HEK293 (cell line): Measurements from ENCODE around the gene ANP32A.

Experiments used
- CTCF ChIA-PET: fragments of 350-600 bp; formaldehyde crosslinking; extraction: SDS; loops from one replicate; lab custom pipeline; 2021; ENCODE audit warnings: antibody characterized with exemption; lab: Yijun Ruan, JAX
- POLR2A ChIA-PET: fragments of 300-600 bp; formaldehyde crosslinking; extraction: SDS; loops from one replicate; lab custom pipeline; 2020; ENCODE audit warnings: antibody characterized with exemption, inconsistent platforms; lab: Yijun Ruan, JAX
- H3K27ac ChIP-seq: fragments of 200-500 bp; sonication (Bioruptor generic); 2 replicates; pipeline ENCODE4 v1.5.1; 2014; ENCODE audit warnings: low read depth, low read length, control low read depth, inconsistent platforms; ENCODE audit errors: extremely low read depth
- H3K36me3 ChIP-seq, 2 experiments: fragments of 200-500 bp in 1 of 2; sonication (Bioruptor generic) in 1 of 2; 1 replicate in 1 of 2; 2 replicates in 1 of 2; pipeline ENCODE4 v1.5.1; 2014 to 2017; ENCODE audit warnings: inconsistent platforms in 2 of 2, low read length in 2 of 2; ENCODE audit not compliant: control insufficient read depth in 2 of 2, insufficient read depth in 1 of 2
- H3K4me1 ChIP-seq: fragments of 200-500 bp; sonication (Bioruptor generic); 2 replicates; pipeline ENCODE4 v1.5.1; 2014; ENCODE audit warnings: mild to moderate bottlenecking, low read length, inconsistent platforms; ENCODE audit not compliant: control insufficient read depth, insufficient read depth
- H3K4me3 ChIP-seq: 2 replicates; pipeline ENCODE4 v1.5.1; 2011; ENCODE audit warnings: low read depth, mild to moderate bottlenecking, control low read depth, low read length, moderate library complexity
- H3K9me3 ChIP-seq: fragments of 200-500 bp; sonication (Bioruptor generic); 2 replicates; pipeline ENCODE4 v1.5.1; 2014; ENCODE audit warnings: low read depth, low read length, inconsistent platforms; ENCODE audit not compliant: control insufficient read depth, insufficient read depth
- EGR2 ChIP-seq: fragments of 450-650 bp; formaldehyde crosslinking; IDR thresholded peaks from 2 replicates; pipeline ENCODE4 v1.5.1; 2016; ENCODE audit warnings: low read depth, missing biosample characterization, missing genetic modification characterization
- HOXC10 ChIP-seq: sonication (generic); formaldehyde crosslinking; IDR thresholded peaks from 2 replicates; pipeline ENCODE4 v1.8.1; 2023; ENCODE audit warnings: mild to moderate bottlenecking, missing genetic modification reagents
- KLF1 ChIP-seq: fragments of 450-650 bp; formaldehyde crosslinking; IDR thresholded peaks from 2 replicates; pipeline ENCODE4 v1.5.1; 2016; ENCODE audit warnings: missing biosample characterization, missing genetic modification characterization
- OSR2 ChIP-seq: fragments of 450-650 bp; formaldehyde crosslinking; IDR thresholded peaks from 2 replicates; pipeline ENCODE4 v1.5.1; 2016; ENCODE audit warnings: missing biosample characterization, missing genetic modification characterization
- ZBTB17 ChIP-seq: fragments of 450-650 bp; formaldehyde crosslinking; IDR thresholded peaks from 2 replicates; pipeline ENCODE4 v1.5.1; 2016; ENCODE audit warnings: missing biosample characterization, missing genetic modification characterization
- ZBTB48 ChIP-seq: fragments of 450-650 bp; formaldehyde crosslinking; IDR thresholded peaks from 2 replicates; pipeline ENCODE4 v1.5.1; 2016; ENCODE audit warnings: missing biosample characterization, missing genetic modification characterization
- ZBTB7A ChIP-seq: fragments of 450-650 bp; formaldehyde crosslinking; IDR thresholded peaks from 2 replicates; pipeline ENCODE4 v1.5.1; 2016; ENCODE audit warnings: low read depth, missing biosample characterization, missing genetic modification characterization
- ZEB2 ChIP-seq: fragments of 450-650 bp; formaldehyde crosslinking; IDR thresholded peaks from 2 replicates; pipeline ENCODE4 v1.5.1; 2016; ENCODE audit warnings: missing biosample characterization, missing genetic modification characterization
- ZIC2 ChIP-seq: fragments of 450-650 bp; formaldehyde crosslinking; IDR thresholded peaks from 2 replicates; pipeline ENCODE4 v1.5.1; 2016; ENCODE audit warnings: missing biosample characterization, missing genetic modification characterization
- ZNF112 ChIP-seq: fragments of 450-650 bp; formaldehyde crosslinking; IDR thresholded peaks from 2 replicates; pipeline ENCODE4 v1.5.0; 2017; ENCODE audit warnings: missing biosample characterization, missing genetic modification characterization
- ZNF146 ChIP-seq: fragments of 450-650 bp; formaldehyde crosslinking; IDR thresholded peaks from 2 replicates; pipeline ENCODE4 v1.5.1; 2016; ENCODE audit warnings: missing biosample characterization, missing genetic modification characterization
- ZNF19 ChIP-seq: fragments of 450-650 bp; formaldehyde crosslinking; IDR thresholded peaks from 2 replicates; pipeline ENCODE4; 2016; ENCODE audit warnings: missing biosample characterization, missing genetic modification characterization, low read depth
- ZNF248 ChIP-seq: fragments of 450-650 bp; formaldehyde crosslinking; IDR thresholded peaks from 2 replicates; pipeline ENCODE4 v1.5.1; 2017; ENCODE audit warnings: missing biosample characterization, missing genetic modification characterization
- ZNF404 ChIP-seq: fragments of 450-650 bp; formaldehyde crosslinking; IDR thresholded peaks from 2 replicates; pipeline ENCODE4 v1.5.1; 2017; ENCODE audit warnings: missing biosample characterization, missing genetic modification characterization
- ZNF514 ChIP-seq: fragments of 450-650 bp; formaldehyde crosslinking; IDR thresholded peaks from 2 replicates; pipeline ENCODE4 v1.5.1; 2016; ENCODE audit warnings: missing biosample characterization, missing genetic modification characterization
- ZNF560 ChIP-seq: fragments of 450-650 bp; formaldehyde crosslinking; IDR thresholded peaks from 2 replicates; pipeline ENCODE4 v1.5.1; 2017; ENCODE audit warnings: missing biosample characterization, missing genetic modification characterization, borderline replicate concordance
- ZNF623 ChIP-seq: fragments of 450-650 bp; formaldehyde crosslinking; IDR thresholded peaks from 2 replicates; pipeline ENCODE4 v1.5.1; 2016; ENCODE audit warnings: missing biosample characterization, missing genetic modification characterization
- ZNF654 ChIP-seq: fragments of 450-650 bp; formaldehyde crosslinking; IDR thresholded peaks from 2 replicates; pipeline ENCODE4 v1.5.1; 2016; ENCODE audit warnings: low read depth, missing biosample characterization, missing genetic modification characterization
- ZNF747 ChIP-seq: fragments of 450-650 bp; formaldehyde crosslinking; IDR thresholded peaks from 2 replicates; pipeline ENCODE4 v1.5.1; 2016; ENCODE audit warnings: missing biosample characterization, missing genetic modification characterization
- ZNF776 ChIP-seq: fragments of 450-650 bp; formaldehyde crosslinking; IDR thresholded peaks from 2 replicates; pipeline ENCODE4 v1.5.0; 2017; ENCODE audit warnings: missing biosample characterization, missing genetic modification characterization, borderline replicate concordance
- ZSCAN23 ChIP-seq: fragments of 450-650 bp; formaldehyde crosslinking; IDR thresholded peaks from 2 replicates; pipeline ENCODE4 v1.5.1; 2016; ENCODE audit warnings: missing biosample characterization, missing genetic modification characterization
- TF ChIP-seq, protein P1 (sequence below): fragments of 450-650 bp; formaldehyde crosslinking; IDR thresholded peaks from 2 replicates; pipeline ENCODE4 v1.5.1; 2016; ENCODE audit warnings: missing biosample characterization, missing genetic modification characterization, low read depth
- TF ChIP-seq, protein P2 (sequence below): fragments of 450-650 bp; formaldehyde crosslinking; IDR thresholded peaks from 2 replicates; pipeline ENCODE4 v1.5.1; 2016; ENCODE audit warnings: missing biosample characterization, missing genetic modification characterization
- TF ChIP-seq, protein P3 (sequence below): fragments of 450-650 bp; formaldehyde crosslinking; IDR thresholded peaks from 2 replicates; pipeline ENCODE4 v1.5.1; 2017; ENCODE audit warnings: missing biosample characterization, missing genetic modification characterization
- TF ChIP-seq, protein P4 (sequence below): fragments of 450-650 bp; formaldehyde crosslinking; IDR thresholded peaks from 2 replicates; pipeline ENCODE4 v1.5.1; 2016; ENCODE audit warnings: missing biosample characterization, missing genetic modification characterization
- TF ChIP-seq, protein P5 (sequence below): fragments of 450-650 bp; formaldehyde crosslinking; IDR thresholded peaks from 2 replicates; pipeline ENCODE4 v1.5.1; 2016; ENCODE audit warnings: missing biosample characterization, missing genetic modification characterization

Gene ANP32A

DNA sequence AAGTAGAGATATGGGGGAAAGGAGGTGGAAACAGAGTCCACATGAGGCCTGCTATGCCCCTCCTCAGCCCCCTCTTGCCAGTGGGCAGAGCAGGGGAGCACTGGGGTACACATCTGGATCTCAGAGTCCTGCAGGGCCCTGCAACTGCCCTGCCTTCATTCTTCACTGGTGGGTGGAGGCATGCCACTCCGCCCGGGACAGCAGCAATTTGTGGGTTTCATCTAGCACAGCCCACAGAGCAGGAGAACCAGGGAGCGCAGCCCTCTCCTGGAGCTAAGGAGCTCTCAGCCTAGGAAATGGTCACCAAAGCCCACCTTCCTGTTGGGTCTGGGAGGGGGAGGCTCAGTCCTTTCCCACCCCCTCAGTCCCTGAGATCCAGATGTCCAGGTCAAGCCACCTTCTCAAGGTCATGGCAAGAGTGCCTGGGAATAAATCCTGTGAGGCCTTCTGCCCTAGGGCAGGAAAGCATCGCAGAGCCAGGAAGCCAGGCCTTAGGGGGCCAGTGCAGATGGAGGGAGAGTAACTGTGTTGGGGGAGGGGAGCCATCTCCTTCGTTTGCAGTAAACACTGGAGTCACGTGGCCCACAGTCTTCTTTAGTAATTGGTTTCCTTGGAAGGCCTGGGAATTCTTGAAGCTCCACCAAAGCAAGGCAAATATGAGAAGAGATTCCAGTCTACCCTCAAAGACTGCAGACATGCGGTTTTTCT is 31.0 kb downstream of the ANP32A start (continued):
- TF ChIP-seq, protein P1, sequence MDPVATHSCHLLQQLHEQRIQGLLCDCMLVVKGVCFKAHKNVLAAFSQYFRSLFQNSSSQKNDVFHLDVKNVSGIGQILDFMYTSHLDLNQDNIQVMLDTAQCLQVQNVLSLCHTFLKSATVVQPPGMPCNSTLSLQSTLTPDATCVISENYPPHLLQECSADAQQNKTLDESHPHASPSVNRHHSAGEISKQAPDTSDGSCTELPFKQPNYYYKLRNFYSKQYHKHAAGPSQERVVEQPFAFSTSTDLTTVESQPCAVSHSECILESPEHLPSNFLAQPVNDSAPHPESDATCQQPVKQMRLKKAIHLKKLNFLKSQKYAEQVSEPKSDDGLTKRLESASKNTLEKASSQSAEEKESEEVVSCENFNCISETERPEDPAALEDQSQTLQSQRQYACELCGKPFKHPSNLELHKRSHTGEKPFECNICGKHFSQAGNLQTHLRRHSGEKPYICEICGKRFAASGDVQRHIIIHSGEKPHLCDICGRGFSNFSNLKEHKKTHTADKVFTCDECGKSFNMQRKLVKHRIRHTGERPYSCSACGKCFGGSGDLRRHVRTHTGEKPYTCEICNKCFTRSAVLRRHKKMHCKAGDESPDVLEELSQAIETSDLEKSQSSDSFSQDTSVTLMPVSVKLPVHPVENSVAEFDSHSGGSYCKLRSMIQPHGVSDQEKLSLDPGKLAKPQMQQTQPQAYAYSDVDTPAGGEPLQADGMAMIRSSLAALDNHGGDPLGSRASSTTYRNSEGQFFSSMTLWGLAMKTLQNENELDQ (tag by site-specific recombination), result no peak
- no peak for TF ChIP-seq ZNF776

DNA sequence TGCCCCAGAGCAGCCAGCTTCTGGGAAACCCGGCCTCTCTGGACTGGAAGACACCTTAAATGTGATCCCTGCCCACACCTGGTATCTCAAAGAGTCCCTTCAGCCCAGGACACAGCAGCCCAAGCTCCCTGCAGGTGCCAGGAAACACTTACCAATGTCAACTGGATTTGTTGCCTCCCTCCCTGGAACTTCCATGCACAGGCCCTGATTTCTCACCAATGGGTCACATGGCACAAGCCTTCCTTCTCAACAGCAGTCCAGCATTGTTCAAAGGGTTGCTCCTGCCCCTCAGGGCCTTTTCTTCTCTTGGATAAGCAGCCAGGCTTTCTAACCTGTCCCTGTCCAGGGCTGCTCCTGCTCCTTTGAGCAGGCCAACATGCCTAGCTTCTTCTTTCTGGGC is 31.6 kb downstream of the ANP32A start:
- CTCF ChIA-PET, result interaction anchor here (0.9 kb wide), 1 partner anchor 86 kb away, joined by 3 read pairs; no protein-coding TSS in a partner anchor

DNA sequence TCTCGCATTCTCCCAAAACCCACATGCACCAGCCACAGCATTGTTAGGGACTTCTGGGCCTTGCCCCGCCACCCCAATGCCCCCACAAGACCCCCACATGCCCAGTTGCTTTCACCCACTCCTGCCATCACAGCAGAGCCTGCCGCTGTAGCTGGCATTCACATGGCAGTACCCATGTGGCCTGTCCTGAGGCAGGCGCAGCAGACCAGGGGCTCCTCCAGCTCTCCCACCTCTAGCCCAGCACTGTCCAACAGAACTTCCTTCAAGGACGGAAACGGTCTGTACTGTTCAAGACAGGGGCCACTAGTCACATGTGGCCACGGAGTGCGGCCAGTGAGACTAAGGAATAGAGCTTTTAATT is 32.5 kb downstream of the ANP32A start:
- Histone ChIP-seq H3K4me3 (no peak overlapping the region), H3K9me3 (no peaks in the 10 kb centered on the region), H3K27ac (no peak overlapping the region), H3K4me1 (peaks cover 8% of the 10 kb centered on the region), H3K36me3 (peaks cover 6 to 42% of the 10 kb centered on the region in 2 experiments; a peak in 2 of 3 replicates)
- ChIA-PET CTCF (interaction anchor here (0.6 to 2.4 kb wide), 2 partner anchors 117 to 234 kb away, joined by 4 to 6 read pairs; no protein-coding TSS in a partner anchor), POLR2A (interaction anchor here (1.0 kb wide), 1 partner anchor 32 kb away, joined by 4 read pairs; the partner anchor contains the start of gene ANP32A)
- TF ChIP-seq ZBTB7A (no peak), ZNF19 (tag by site-specific recombination) (no peak), ZNF112 (tag by site-specific recombination) (no peak), ZNF146 (tag by site-specific recombination) (no peak), EGR2 (no peak), KLF1 (no peak), ZIC2 (tag by site-specific recombination) (no peak)
- TF ChIP-seq, protein P2, sequence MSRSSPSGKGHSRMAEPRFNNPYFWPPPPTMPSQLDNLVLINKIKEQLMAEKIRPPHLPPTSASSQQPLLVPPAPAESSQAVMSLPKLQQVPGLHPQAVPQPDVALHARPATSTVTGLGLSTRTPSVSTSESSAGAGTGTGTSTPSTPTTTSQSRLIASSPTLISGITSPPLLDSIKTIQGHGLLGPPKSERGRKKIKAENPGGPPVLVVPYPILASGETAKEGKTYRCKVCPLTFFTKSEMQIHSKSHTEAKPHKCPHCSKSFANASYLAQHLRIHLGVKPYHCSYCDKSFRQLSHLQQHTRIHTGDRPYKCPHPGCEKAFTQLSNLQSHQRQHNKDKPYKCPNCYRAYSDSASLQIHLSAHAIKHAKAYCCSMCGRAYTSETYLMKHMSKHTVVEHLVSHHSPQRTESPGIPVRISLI (tag by site-specific recombination), result no peak
- TF ChIP-seq, protein P3, sequence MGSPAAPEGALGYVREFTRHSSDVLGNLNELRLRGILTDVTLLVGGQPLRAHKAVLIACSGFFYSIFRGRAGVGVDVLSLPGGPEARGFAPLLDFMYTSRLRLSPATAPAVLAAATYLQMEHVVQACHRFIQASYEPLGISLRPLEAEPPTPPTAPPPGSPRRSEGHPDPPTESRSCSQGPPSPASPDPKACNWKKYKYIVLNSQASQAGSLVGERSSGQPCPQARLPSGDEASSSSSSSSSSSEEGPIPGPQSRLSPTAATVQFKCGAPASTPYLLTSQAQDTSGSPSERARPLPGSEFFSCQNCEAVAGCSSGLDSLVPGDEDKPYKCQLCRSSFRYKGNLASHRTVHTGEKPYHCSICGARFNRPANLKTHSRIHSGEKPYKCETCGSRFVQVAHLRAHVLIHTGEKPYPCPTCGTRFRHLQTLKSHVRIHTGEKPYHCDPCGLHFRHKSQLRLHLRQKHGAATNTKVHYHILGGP (tag by site-specific recombination), result no peak

More for the DNA sequence above, 31.6 kb downstream of the ANP32A start:
- Histone ChIP-seq H3K4me3 (no peak overlapping the region), H3K9me3 (no peaks in the 10 kb centered on the region), H3K36me3 (peaks cover 5 to 34% of the 10 kb centered on the region in 2 experiments; a peak in 2 of 3 replicates), H3K4me1 (peaks cover 8% of the 10 kb centered on the region), H3K27ac (no peak overlapping the region)
- TF ChIP-seq, protein P4, sequence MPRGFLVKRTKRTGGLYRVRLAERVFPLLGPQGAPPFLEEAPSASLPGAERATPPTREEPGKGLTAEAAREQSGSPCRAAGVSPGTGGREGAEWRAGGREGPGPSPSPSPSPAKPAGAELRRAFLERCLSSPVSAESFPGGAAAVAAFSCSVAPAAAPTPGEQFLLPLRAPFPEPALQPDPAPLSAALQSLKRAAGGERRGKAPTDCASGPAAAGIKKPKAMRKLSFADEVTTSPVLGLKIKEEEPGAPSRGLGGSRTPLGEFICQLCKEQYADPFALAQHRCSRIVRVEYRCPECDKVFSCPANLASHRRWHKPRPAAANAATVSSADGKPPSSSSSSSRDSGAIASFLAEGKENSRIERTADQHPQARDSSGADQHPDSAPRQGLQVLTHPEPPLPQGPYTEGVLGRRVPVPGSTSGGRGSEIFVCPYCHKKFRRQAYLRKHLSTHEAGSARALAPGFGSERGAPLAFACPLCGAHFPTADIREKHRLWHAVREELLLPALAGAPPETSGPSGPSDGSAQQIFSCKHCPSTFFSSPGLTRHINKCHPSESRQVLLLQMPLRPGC (tag by site-specific recombination), result no peak
- no peak for TF ChIP-seq ZNF560
- TF ChIP-seq ZBTB48, result no peak
- TF ChIP-seq, protein P5, sequence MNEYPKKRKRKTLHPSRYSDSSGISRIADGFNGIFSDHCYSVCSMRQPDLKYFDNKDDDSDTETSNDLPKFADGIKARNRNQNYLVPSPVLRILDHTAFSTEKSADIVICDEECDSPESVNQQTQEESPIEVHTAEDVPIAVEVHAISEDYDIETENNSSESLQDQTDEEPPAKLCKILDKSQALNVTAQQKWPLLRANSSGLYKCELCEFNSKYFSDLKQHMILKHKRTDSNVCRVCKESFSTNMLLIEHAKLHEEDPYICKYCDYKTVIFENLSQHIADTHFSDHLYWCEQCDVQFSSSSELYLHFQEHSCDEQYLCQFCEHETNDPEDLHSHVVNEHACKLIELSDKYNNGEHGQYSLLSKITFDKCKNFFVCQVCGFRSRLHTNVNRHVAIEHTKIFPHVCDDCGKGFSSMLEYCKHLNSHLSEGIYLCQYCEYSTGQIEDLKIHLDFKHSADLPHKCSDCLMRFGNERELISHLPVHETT (tag by site-specific recombination), result no peak
- TF ChIP-seq ZNF623 (tag by site-specific recombination), result no peak
- no peak for TF ChIP-seq ZNF654 (tag by site-specific recombination)
- TF ChIP-seq ZEB2, result no peak
- TF ChIP-seq ZNF248 (tag by site-specific recombination), result no peak
- TF ChIP-seq, protein P2 (tag by site-specific recombination), result no peak
- TF ChIP-seq ZBTB17, result no peak
- TF ChIP-seq OSR2, result no peak
- TF ChIP-seq ZIC2 (tag by site-specific recombination), result no peak
- TF ChIP-seq ZNF747, result no peak
- no peak for TF ChIP-seq ZNF404 (tag by site-specific recombination)
- no peak for TF ChIP-seq ZNF514 (tag by site-specific recombination)
- TF ChIP-seq ZSCAN23 (tag by site-specific recombination), result no peak
- TF ChIP-seq ZNF776, result no peak
- no peak for TF ChIP-seq ZBTB7A
- TF ChIP-seq HOXC10 (CRISPR knock-in tag), result no peak
- POLR2A ChIA-PET, result no interaction called here
